K562 (cell line): Measurements from ENCODE around the gene LENG8.
"Not testable (repeated sequence)": the region's sequence is repeated elsewhere in the genome, so short reads cannot be mapped to it uniquely, and the experiment has no call there.

Source experiments
- CBX8 ChIP-seq: fragments of 200-600 bp; sonication (generic); IDR thresholded peaks from 2 replicates; pipeline ENCODE4 v1.6.1; 2012; ENCODE audit warnings: borderline replicate concordance, mixed run types, low read depth, mild to moderate bottlenecking, moderate library complexity, mixed read lengths, low read length, control low read depth, inconsistent platforms; ENCODE audit not compliant: poor library complexity, severe bottlenecking; ENCODE audit errors: extremely low read depth
- CEBPB ChIP-seq: fragments of 450-650 bp; IDR thresholded peaks from 2 replicates; pipeline ENCODE4 v1.6.1; 2016; ENCODE audit warnings: missing genetic modification characterization, missing compliant biosample characterization
- NCOR1 ChIP-seq: fragments of 450-650 bp; IDR thresholded peaks from 2 replicates; pipeline ENCODE4 v1.6.1; 2016; ENCODE audit warnings: mild to moderate bottlenecking, moderate library complexity
- PPARD ChIP-seq: fragments of 250-450 bp; sonication (Bioruptor Pico); IDR thresholded peaks from 2 replicates; pipeline ENCODE4 v1.8.0; 2022; ENCODE audit warnings: inconsistent platforms, mild to moderate bottlenecking, moderate library complexity
- SNRNP70 ChIP-seq: fragments of 200-400 bp; formaldehyde crosslinking; optimal IDR thresholded peaks from 2 replicates; pipeline ENCODE3; 2017; ENCODE audit warnings: low read depth, low read length
- TEAD2 ChIP-seq: fragments of 450-650 bp; IDR thresholded peaks from 2 replicates; pipeline ENCODE4 v1.6.1; 2016; ENCODE audit warnings: missing genetic modification characterization, control low read depth, missing compliant biosample characterization
- TF ChIP-seq, protein P1 (sequence below), 2 experiments: fragments of 450-650 bp; conservative IDR thresholded peaks; 2 replicates each; pipeline ENCODE4 v1.6.1; 2017; ENCODE audit warnings: mild to moderate bottlenecking in 2 of 2, moderate library complexity in 2 of 2
- TF ChIP-seq, protein P2 (sequence below): fragments of 450-650 bp; IDR thresholded peaks from 2 replicates; pipeline ENCODE4 v1.6.1; 2016; ENCODE audit warnings: borderline replicate concordance

DNA sequence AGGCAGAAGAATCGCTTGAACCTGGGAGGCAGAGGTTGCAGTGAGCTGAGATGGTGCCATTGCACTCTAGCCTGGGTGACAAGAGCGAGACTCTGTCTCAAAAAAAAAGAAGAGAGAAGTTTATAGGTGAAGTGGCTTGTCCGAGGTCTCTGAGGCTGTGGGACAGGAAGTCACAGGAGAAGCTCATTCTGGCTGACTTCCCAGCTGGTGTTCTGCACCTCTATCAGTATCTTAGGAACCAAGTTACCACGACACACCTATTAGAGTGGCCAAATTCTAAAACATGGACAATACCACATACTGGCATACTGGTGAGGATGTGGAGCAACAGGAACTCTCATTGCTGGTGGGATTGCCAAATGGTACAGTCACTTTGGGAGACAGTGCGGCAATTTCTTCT is 46.3 kb downstream of the LENG8 start:
- TF ChIP-seq CBX8; NCOR1; CEBPB (tag); SNRNP70; PPARD; TEAD2: not testable (repeated sequence)
- TF ChIP-seq, protein P1, sequence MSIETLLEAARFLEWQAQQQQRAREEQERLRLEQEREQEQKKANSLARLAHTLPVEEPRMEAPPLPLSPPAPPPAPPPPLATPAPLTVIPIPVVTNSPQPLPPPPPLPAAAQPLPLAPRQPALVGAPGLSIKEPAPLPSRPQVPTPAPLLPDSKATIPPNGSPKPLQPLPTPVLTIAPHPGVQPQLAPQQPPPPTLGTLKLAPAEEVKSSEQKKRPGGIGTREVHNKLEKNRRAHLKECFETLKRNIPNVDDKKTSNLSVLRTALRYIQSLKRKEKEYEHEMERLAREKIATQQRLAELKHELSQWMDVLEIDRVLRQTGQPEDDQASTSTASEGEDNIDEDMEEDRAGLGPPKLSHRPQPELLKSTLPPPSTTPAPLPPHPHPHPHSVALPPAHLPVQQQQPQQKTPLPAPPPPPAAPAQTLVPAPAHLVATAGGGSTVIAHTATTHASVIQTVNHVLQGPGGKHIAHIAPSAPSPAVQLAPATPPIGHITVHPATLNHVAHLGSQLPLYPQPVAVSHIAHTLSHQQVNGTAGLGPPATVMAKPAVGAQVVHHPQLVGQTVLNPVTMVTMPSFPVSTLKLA (conservative IDR thresholded peaks at IDR 0.05) = not testable (repeated sequence)
- TF ChIP-seq, protein P2, sequence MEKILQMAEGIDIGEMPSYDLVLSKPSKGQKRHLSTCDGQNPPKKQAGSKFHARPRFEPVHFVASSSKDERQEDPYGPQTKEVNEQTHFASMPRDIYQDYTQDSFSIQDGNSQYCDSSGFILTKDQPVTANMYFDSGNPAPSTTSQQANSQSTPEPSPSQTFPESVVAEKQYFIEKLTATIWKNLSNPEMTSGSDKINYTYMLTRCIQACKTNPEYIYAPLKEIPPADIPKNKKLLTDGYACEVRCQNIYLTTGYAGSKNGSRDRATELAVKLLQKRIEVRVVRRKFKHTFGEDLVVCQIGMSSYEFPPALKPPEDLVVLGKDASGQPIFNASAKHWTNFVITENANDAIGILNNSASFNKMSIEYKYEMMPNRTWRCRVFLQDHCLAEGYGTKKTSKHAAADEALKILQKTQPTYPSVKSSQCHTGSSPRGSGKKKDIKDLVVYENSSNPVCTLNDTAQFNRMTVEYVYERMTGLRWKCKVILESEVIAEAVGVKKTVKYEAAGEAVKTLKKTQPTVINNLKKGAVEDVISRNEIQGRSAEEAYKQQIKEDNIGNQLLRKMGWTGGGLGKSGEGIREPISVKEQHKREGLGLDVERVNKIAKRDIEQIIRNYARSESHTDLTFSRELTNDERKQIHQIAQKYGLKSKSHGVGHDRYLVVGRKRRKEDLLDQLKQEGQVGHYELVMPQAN = not testable (repeated sequence)
